Trophoblast cell (in vitro differentiated cells and primary cell): ENCODE results near the gene RUSF1.

Source experiments
- DNase-seq, 2 donors: peaks; one replicate each; pipeline ENCODE4 v3.0.0-alpha.2; 2016
- H2AFZ ChIP-seq: 2 replicates; pipeline ENCODE4 v1.6.1; 2013; ENCODE audit warnings: low read length, moderate library complexity, mild to moderate bottlenecking; ENCODE audit not compliant: insufficient read depth, poor library complexity
- H2AK5ac ChIP-seq: 2 replicates; pipeline ENCODE4 v1.6.1; 2013; ENCODE audit warnings: mild to moderate bottlenecking, low read length
- H2BK120ac ChIP-seq: 2 replicates; pipeline ENCODE4 v1.6.1; 2013; ENCODE audit warnings: low read length, mild to moderate bottlenecking, moderate library complexity; ENCODE audit not compliant: insufficient read depth, poor library complexity
- H2BK12ac ChIP-seq: 2 replicates; pipeline ENCODE4 v1.6.1; 2013; ENCODE audit warnings: mild to moderate bottlenecking, low read length, moderate library complexity
- H2BK5ac ChIP-seq: 2 replicates; pipeline ENCODE4 v1.6.1; 2013; ENCODE audit warnings: low read length, low read depth, moderate library complexity, mild to moderate bottlenecking; ENCODE audit not compliant: poor library complexity
- H3K14ac ChIP-seq: 2 replicates; pipeline ENCODE4 v1.6.1; 2013; ENCODE audit warnings: mild to moderate bottlenecking, low read length
- H3K18ac ChIP-seq: 2 replicates; pipeline ENCODE4 v1.6.1; 2013; ENCODE audit warnings: mild to moderate bottlenecking, low read length
- H3K23ac ChIP-seq: 2 replicates; pipeline ENCODE4 v1.6.1; 2013; ENCODE audit warnings: low read length
- H3K27ac ChIP-seq: 2 replicates; pipeline ENCODE4 v1.5.1; 2013; ENCODE audit warnings: low read depth, mild to moderate bottlenecking, inconsistent platforms, low read length, moderate library complexity
- H3K27me3 ChIP-seq: 2 replicates; pipeline ENCODE4 v1.6.1; 2013; ENCODE audit warnings: inconsistent platforms, mild to moderate bottlenecking, low read length, moderate library complexity; ENCODE audit not compliant: insufficient read depth
- H3K36me3 ChIP-seq, 2 experiments: 1 replicate in 1 of 2; 2 replicates in 1 of 2; pipeline ENCODE4 v1.6.1; 2013; ENCODE audit warnings: low read length in 2 of 2, mild to moderate bottlenecking in 2 of 2, moderate library complexity in 1 of 2; ENCODE audit not compliant: insufficient read depth in 2 of 2, control insufficient read depth in 1 of 2
- H3K4ac ChIP-seq: 2 replicates; pipeline ENCODE4 v1.6.1; 2013; ENCODE audit warnings: low read depth, mild to moderate bottlenecking, low read length, moderate library complexity
- H3K4me1 ChIP-seq, 2 experiments: 1 replicate in 1 of 2; 2 replicates in 1 of 2; pipeline ENCODE4 v1.6.1; 2013; ENCODE audit warnings: low read length in 2 of 2, mild to moderate bottlenecking in 2 of 2, moderate library complexity in 1 of 2; ENCODE audit not compliant: insufficient read depth in 2 of 2, control insufficient read depth in 1 of 2
- H3K4me2 ChIP-seq: 2 replicates; pipeline ENCODE4 v1.6.1; 2013; ENCODE audit warnings: inconsistent platforms, mild to moderate bottlenecking, low read length, moderate library complexity
- H3K4me3 ChIP-seq: 2 replicates; pipeline ENCODE4 v1.5.1; 2013; ENCODE audit warnings: mild to moderate bottlenecking, low read depth, low read length, inconsistent platforms
- H3K79me1 ChIP-seq: one replicate; pipeline ENCODE4 v1.6.1; 2013; ENCODE audit warnings: low read length
- H3K79me2 ChIP-seq: 2 replicates; pipeline ENCODE4 v1.6.1; 2013; ENCODE audit warnings: low read length, mild to moderate bottlenecking; ENCODE audit not compliant: control insufficient read depth, insufficient read depth, poor library complexity
- H3K9ac ChIP-seq: 2 replicates; pipeline ENCODE4 v1.6.1; 2013; ENCODE audit warnings: mild to moderate bottlenecking, low read length
- H3K9me3 ChIP-seq: 2 replicates; pipeline ENCODE4 v1.6.1; 2013; ENCODE audit warnings: low read depth, mild to moderate bottlenecking, control low read depth, inconsistent platforms, low read length; ENCODE audit not compliant: insufficient read depth
- H4K12ac ChIP-seq: 2 replicates; pipeline ENCODE4 v1.6.1; 2013; ENCODE audit warnings: low read depth, mild to moderate bottlenecking, low read length, moderate library complexity
- H4K8ac ChIP-seq: 2 replicates; pipeline ENCODE4 v1.6.1; 2013; ENCODE audit warnings: low read depth, mild to moderate bottlenecking, low read length, moderate library complexity
- H4K91ac ChIP-seq: one replicate; pipeline ENCODE4 v1.6.1; 2013; ENCODE audit warnings: low read depth, mild to moderate bottlenecking, low read length, moderate library complexity
- WGBS: extraction: QIAGEN DNeasy Blood & Tissue Kit; methylation state at CpG from one replicate; pipeline ENCODE4 v1.1.7; 2013; ENCODE audit warnings: missing lambda C conversion rate; ENCODE audit not compliant: insufficient read length, insufficient coverage; ENCODE audit errors: extremely low coverage; 5-methylcytosine and 5-hydroxymethylcytosine counted together

Gene RUSF1

DNA sequence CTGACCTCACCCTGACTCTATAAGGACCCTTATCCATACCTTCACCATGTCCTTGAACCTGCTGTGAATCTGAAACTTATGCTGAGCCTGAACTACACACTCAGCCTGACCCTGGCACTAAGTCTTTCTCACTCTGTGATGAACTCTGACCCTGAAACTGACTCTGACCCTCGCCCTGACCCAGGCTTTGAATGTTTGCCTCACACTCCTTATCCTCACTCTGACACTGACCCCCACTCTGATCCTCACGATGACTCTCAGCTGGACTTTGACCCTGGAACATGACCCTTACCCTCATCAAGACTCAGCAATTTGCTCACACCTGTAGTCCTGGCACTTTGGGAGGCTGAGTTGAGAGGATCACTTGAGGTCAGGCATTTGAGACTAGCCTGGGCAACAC is 23.9 kb upstream of the RUSF1 start:
- no peak overlapping the region for H4K12ac ChIP-seq

DNA sequence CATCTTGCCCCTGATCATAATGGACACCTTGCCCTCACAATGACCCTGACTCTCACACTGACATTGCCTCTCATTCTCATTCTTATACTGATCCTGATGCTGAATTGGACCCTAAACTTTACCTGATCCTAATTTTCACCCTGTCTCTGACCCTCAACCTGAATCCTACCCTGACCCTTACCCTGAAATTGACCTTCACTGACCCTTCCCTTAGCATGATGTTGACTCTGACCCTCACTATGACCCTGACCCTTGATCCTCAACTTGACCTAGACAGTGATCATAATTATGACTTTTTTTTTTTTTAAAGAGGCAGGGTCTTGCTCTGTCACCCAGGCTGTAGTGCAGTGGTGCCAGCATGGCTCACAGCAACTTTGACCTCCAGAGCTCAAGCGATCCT is 22.9 kb upstream of the RUSF1 start:
- Histone ChIP-seq H2BK12ac (no peak overlapping the region), H3K18ac (no peak overlapping the region), H3K27me3 (peaks cover 24% of the 10 kb centered on the region), H4K8ac (no peak overlapping the region), H3K36me3 (no peaks in the 10 kb centered on the region), H4K12ac (no peak overlapping the region), H3K14ac (no peak overlapping the region), H3K23ac (no peak overlapping the region), H2AK5ac (no peak overlapping the region), H3K27ac (no peak overlapping the region), H2AFZ (no peak overlapping the region), H3K9me3 (peaks cover 2% of the 10 kb centered on the region), H2BK5ac (no peak overlapping the region), H3K4me2 (no peak overlapping the region), H4K91ac (no peak overlapping the region), H3K4me3 (no peak overlapping the region), H3K9ac (no peak overlapping the region), H3K4ac (no peak overlapping the region), H3K79me2 (no peaks in the 10 kb centered on the region), H3K79me1 (no peaks in the 10 kb centered on the region), H2BK120ac (no peak overlapping the region), H3K4me1 (peaks cover 0 to 4% of the 10 kb centered on the region in 2 experiments)
- WGBS, result no CpG with 5 or more reads among the region's 1 CpG
- DNase-seq, result no peak

More for the DNA sequence above, 23.9 kb upstream of the RUSF1 start:
- no CpG with 5 or more reads among the region's 2 CpGs for WGBS
- Histone ChIP-seq H3K79me1 (no peaks in the 10 kb centered on the region), H3K9ac (no peak overlapping the region), H3K36me3 (no peaks in the 10 kb centered on the region), H3K27me3 (peaks cover 24% of the 10 kb centered on the region), H3K4me3 (no peak overlapping the region), H3K14ac (no peak overlapping the region), H4K8ac (no peak overlapping the region), H2AFZ (no peak overlapping the region), H2BK5ac (no peak overlapping the region), H3K4me2 (no peak overlapping the region), H2BK120ac (no peak overlapping the region), H4K91ac (no peak overlapping the region), H2AK5ac (no peak overlapping the region), H3K4ac (no peak overlapping the region), H2BK12ac (no peak overlapping the region), H3K9me3 (peaks cover 6% of the 10 kb centered on the region), H3K27ac (no peak overlapping the region), H3K18ac (no peak overlapping the region), H3K4me1 (peaks cover 0 to 4% of the 10 kb centered on the region in 2 experiments), H3K79me2 (no peaks in the 10 kb centered on the region), H3K23ac (no peak overlapping the region)
- DNase-seq, result no peak

DNA sequence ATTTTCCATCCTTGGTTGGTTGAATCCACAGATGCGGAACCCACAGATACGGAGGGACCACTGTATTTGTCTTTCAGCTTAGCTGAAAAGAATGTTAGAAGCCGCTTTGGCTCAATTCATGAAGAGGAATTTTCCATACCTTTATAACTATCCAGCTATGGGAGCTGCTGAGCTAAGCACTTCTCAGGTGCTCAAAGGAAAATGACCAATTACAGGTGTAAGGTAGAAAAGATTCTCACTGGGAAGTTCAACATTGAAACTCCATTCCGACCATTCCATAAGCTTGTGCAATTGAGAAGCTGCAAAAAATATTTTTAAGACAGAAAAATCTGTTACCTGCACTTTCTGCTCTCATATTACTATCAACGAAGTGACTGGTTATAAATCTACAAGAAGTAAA is 22.2 kb upstream of the RUSF1 start:
- H3K23ac ChIP-seq, result no peak overlapping the region
- no peak overlapping the region for H3K9ac ChIP-seq
- peaks cover 0 to 4% of the 10 kb centered on the region in 2 experiments for H3K4me1 ChIP-seq
- no peak overlapping the region for H2BK120ac ChIP-seq
- no peak overlapping the region for H3K4me2 ChIP-seq
- H4K12ac ChIP-seq, result no peak overlapping the region
- H3K27ac ChIP-seq, result no peak overlapping the region
- no peak overlapping the region for H3K18ac ChIP-seq
- peak in 1 of 2 donors; percentile 61 for DNase-seq
- H3K14ac ChIP-seq, result no peak overlapping the region
- no CpG with 5 or more reads among the region's 5 CpGs for WGBS
- no peak overlapping the region for H2AK5ac ChIP-seq
- peaks cover 24% of the 10 kb centered on the region for H3K27me3 ChIP-seq
- no peak overlapping the region for H2BK12ac ChIP-seq
- H4K91ac ChIP-seq, result no peak overlapping the region
- no peaks in the 10 kb centered on the region for H3K36me3 ChIP-seq
- no peak overlapping the region for H2BK5ac ChIP-seq
- H3K4me3 ChIP-seq, result no peak overlapping the region
- H3K9me3 ChIP-seq, result peaks cover 2% of the 10 kb centered on the region
- H3K79me1 ChIP-seq, result no peaks in the 10 kb centered on the region
- no peak overlapping the region for H2AFZ ChIP-seq
- H3K79me2 ChIP-seq, result no peaks in the 10 kb centered on the region
- no peak overlapping the region for H4K8ac ChIP-seq
- H3K4ac ChIP-seq, result no peak overlapping the region

DNA sequence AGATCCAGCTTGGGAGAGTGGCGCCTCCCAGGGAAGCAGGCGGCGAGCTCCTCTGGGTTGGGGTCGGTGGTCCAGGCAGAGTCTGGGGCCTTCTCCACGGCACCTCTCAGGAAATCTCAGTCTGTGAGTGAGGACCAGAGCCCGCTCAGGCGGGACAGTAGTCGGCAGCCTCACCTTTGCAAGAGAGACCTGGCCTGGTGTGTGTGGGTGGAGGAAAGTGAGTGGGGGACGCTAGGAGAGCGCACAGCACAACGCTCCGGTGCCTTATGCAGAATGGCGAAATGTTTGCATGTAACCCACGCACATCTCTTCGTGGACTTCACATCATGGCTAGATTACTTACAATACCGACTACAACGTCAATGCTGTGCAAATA is 21.7 kb upstream of the RUSF1 start:
- H4K8ac ChIP-seq, result no peak overlapping the region
- no peak overlapping the region for H3K9ac ChIP-seq
- H3K4me3 ChIP-seq, result no peak overlapping the region
- H3K9me3 ChIP-seq, result peaks cover 2% of the 10 kb centered on the region
- H3K79me1 ChIP-seq, result no peaks in the 10 kb centered on the region
- no peak overlapping the region for H3K18ac ChIP-seq
- no peak overlapping the region for H3K23ac ChIP-seq
- H2AFZ ChIP-seq, result no peak overlapping the region
- H2AK5ac ChIP-seq, result no peak overlapping the region
- H3K27ac ChIP-seq, result no peak overlapping the region
- no peak overlapping the region for H3K4ac ChIP-seq
- no peak overlapping the region for H4K91ac ChIP-seq
- WGBS, result no CpG with 5 or more reads among the region's 17 CpGs
- H3K36me3 ChIP-seq, result no peaks in the 10 kb centered on the region
- peaks cover 24% of the 10 kb centered on the region for H3K27me3 ChIP-seq
- no peak overlapping the region for H3K14ac ChIP-seq
- peaks cover 0 to 4% of the 10 kb centered on the region in 2 experiments for H3K4me1 ChIP-seq
- no peak overlapping the region for H2BK5ac ChIP-seq
- H3K79me2 ChIP-seq, result no peaks in the 10 kb centered on the region
- no peak overlapping the region for H2BK120ac ChIP-seq
- H3K4me2 ChIP-seq, result no peak overlapping the region
- no peak overlapping the region for H4K12ac ChIP-seq
- H2BK12ac ChIP-seq, result no peak overlapping the region
- no peak for DNase-seq
